H1 (cell line): ENCODE measurements around the gene ALOX5. TPM values are rescaled to one million over a fixed set of nuclear protein-coding genes. Genes with fewer than 3 reads are reported as not detected.

Experiments
- CTCF ChIA-PET: fragments of 300-600 bp; sonication (Branson Sonifier 250); formaldehyde crosslinking; loops from one replicate; lab custom pipeline; 2021; ENCODE audit not compliant: partially characterized antibody; lab: Charles Lee
- POLR2A ChIA-PET: fragments of 300-600 bp; sonication (Branson Sonifier 250); formaldehyde crosslinking; loops from one replicate; lab custom pipeline; 2021; ENCODE audit warnings: inconsistent platforms; ENCODE audit not compliant: partially characterized antibody; lab: Charles Lee
- DNase-seq, 2 experiments: peaks; one replicate each; pipeline versions ENCODE4 v3.0.0 to v3.0.0-alpha.2; 2010 to 2022; ENCODE audit warnings: low spot score in 2 of 2, low read depth in 1 of 2, mixed read lengths in 1 of 2
- FAIRE-seq: peaks from 2 replicates; lab custom pipeline; 2011; peaks lifted over from hg19 to GRCh38; lab: Jason Lieb, UNC
- H2AFZ ChIP-seq: 2 replicates; pipeline ENCODE4 v1.8.1; 2012; ENCODE audit warnings: low read length, inconsistent platforms
- H2AK5ac ChIP-seq: 2 replicates; pipeline ENCODE4 v1.6.1; 2013; ENCODE audit warnings: low read depth, low read length
- H2BK120ac ChIP-seq: replicated peaks from 2 replicates; pipeline ENCODE3; 2013; ENCODE audit warnings: low read depth, low read length, inconsistent platforms
- H2BK12ac ChIP-seq: 2 replicates; pipeline ENCODE4 v1.6.1; 2013; ENCODE audit warnings: low read depth, low read length
- H2BK15ac ChIP-seq: 2 replicates; pipeline ENCODE4 v1.6.1; 2013; ENCODE audit warnings: low read length
- H2BK20ac ChIP-seq: 2 replicates; pipeline ENCODE4 v1.6.1; 2013; ENCODE audit warnings: low read length
- H2BK5ac ChIP-seq: 2 replicates; pipeline ENCODE4 v1.6.1; 2013; ENCODE audit warnings: low read depth, low read length
- H3K14ac ChIP-seq: 2 replicates; pipeline ENCODE4 v1.6.1; 2013; ENCODE audit warnings: inconsistent platforms; ENCODE audit not compliant: insufficient read length
- H3K18ac ChIP-seq: 2 replicates; pipeline ENCODE4 v1.6.1; 2013; ENCODE audit warnings: low read length; ENCODE audit errors: extremely low read depth
- H3K23ac ChIP-seq: 2 replicates; pipeline ENCODE4 v1.6.1; 2013; ENCODE audit warnings: inconsistent platforms; ENCODE audit not compliant: insufficient read length
- H3K23me2 ChIP-seq: 2 replicates; pipeline ENCODE4 v1.6.1; 2013; ENCODE audit warnings: low read depth, low read length
- H3K27ac ChIP-seq: 2 replicates; pipeline ENCODE4 v1.6.1; 2011; ENCODE audit warnings: low read depth, low read length, inconsistent platforms
- H3K27me3 ChIP-seq, 4 experiments: replicated peaks in 1 of 4; 1 replicate in 1 of 4; 2 replicates in 3 of 4; pipeline versions ENCODE4 v1.6.1 to v1.8.1; 2011 to 2013; ENCODE audit warnings: low read length in 3 of 4, mild to moderate bottlenecking in 3 of 4, inconsistent platforms in 2 of 4, mixed read lengths in 2 of 4, moderate library complexity in 1 of 4; ENCODE audit not compliant: control insufficient read depth in 3 of 4, insufficient read depth in 3 of 4; ENCODE audit errors: extremely low read depth in 1 of 4
- H3K36me3 ChIP-seq, 4 experiments: 2 replicates each; pipeline versions ENCODE4 v1.6.1 to v1.8.1; 2011 to 2013; ENCODE audit warnings: mild to moderate bottlenecking in 4 of 4, low read length in 3 of 4, moderate library complexity in 2 of 4, control low read depth in 1 of 4, inconsistent platforms in 1 of 4; ENCODE audit not compliant: insufficient read depth in 4 of 4, control insufficient read depth in 2 of 4
- H3K4ac ChIP-seq: replicated peaks from 2 replicates; pipeline ENCODE3; 2013; ENCODE audit warnings: low read length, low read depth, mixed read lengths, inconsistent platforms; ENCODE audit not compliant: insufficient read length
- H3K4me1 ChIP-seq, 4 experiments: replicated peaks in 1 of 4; 1 replicate in 1 of 4; 2 replicates in 3 of 4; pipeline versions ENCODE4 v1.6.1 to v1.8.1; 2011 to 2013; ENCODE audit warnings: low read length in 3 of 4, inconsistent platforms in 2 of 4, mixed read lengths in 1 of 4; ENCODE audit not compliant: insufficient read depth in 4 of 4, control insufficient read depth in 3 of 4
- H3K4me2 ChIP-seq, 2 experiments: 2 replicates each; pipeline versions ENCODE4 v1.6.1 to v1.8.1; 2011 to 2013; ENCODE audit warnings: low read depth in 2 of 2, low read length in 2 of 2, control low read depth in 1 of 2, inconsistent platforms in 1 of 2, mild to moderate bottlenecking in 1 of 2; ENCODE audit not compliant: insufficient read depth in 1 of 2
- H3K4me3 ChIP-seq, 4 experiments: fragments of 200-600, 300-600 bp in 1 of 4; sonication (generic), shearing (Covaris generic), sonication (Bioruptor Twin) in 1 of 4; 2 replicates each; pipeline versions ENCODE4 v1.5.1 to v1.8.1; 2011 to 2016; ENCODE audit warnings: low read length in 4 of 4, low read depth in 3 of 4, control low read depth in 2 of 4, inconsistent platforms in 2 of 4, mild to moderate bottlenecking in 2 of 4, mixed read lengths in 1 of 4, moderate library complexity in 1 of 4; ENCODE audit not compliant: insufficient read depth in 2 of 4; ENCODE audit errors: extremely low read depth in 1 of 4
- H3K56ac ChIP-seq: replicated peaks from 2 replicates; pipeline ENCODE3; 2013; ENCODE audit warnings: low read depth, mild to moderate bottlenecking, mixed read lengths, low read length, inconsistent platforms; ENCODE audit not compliant: insufficient read length
- H3K79me1 ChIP-seq: 2 replicates; pipeline ENCODE4 v1.6.1; 2013; ENCODE audit warnings: low read depth, low read length, control low read depth
- H3K79me2 ChIP-seq, 2 experiments: 2 replicates each; pipeline versions ENCODE4 v1.6.1 to v1.8.1; 2012 to 2013; ENCODE audit warnings: low read length in 2 of 2, mild to moderate bottlenecking in 2 of 2, inconsistent platforms in 1 of 2; ENCODE audit not compliant: insufficient read depth in 2 of 2, control insufficient read depth in 1 of 2
- H3K9ac ChIP-seq, 4 experiments: replicated peaks in 1 of 4; 1 replicate in 1 of 4; 2 replicates in 3 of 4; pipeline versions ENCODE4 v1.6.1 to v1.8.1; 2011 to 2013; ENCODE audit warnings: low read depth in 3 of 4, low read length in 3 of 4, control low read depth in 2 of 4, mild to moderate bottlenecking in 2 of 4, moderate library complexity in 2 of 4, inconsistent platforms in 1 of 4; ENCODE audit errors: extremely low read depth in 1 of 4
- H3K9me3 ChIP-seq, 2 experiments: 2 replicates each; pipeline versions ENCODE4 v1.6.1 to v1.8.1; 2012 to 2013; ENCODE audit warnings: mild to moderate bottlenecking in 2 of 2, moderate library complexity in 2 of 2, control low read depth in 1 of 2, inconsistent platforms in 1 of 2, low read depth in 1 of 2, low read length in 1 of 2, mixed read lengths in 1 of 2; ENCODE audit not compliant: insufficient read depth in 2 of 2
- H4K20me1 ChIP-seq, 2 experiments: replicated peaks in 1 of 2; 2 replicates each; pipeline versions ENCODE3 to v1.8.1; 2011 to 2013; ENCODE audit warnings: inconsistent platforms in 2 of 2, low read length in 2 of 2, mild to moderate bottlenecking in 1 of 2; ENCODE audit not compliant: insufficient read depth in 2 of 2, control insufficient read depth in 1 of 2
- H4K5ac ChIP-seq: 2 replicates; pipeline ENCODE4 v1.6.1; 2013; ENCODE audit warnings: low read length, low read depth, mixed read lengths, inconsistent platforms; ENCODE audit not compliant: insufficient read length
- H4K8ac ChIP-seq: 2 replicates; pipeline ENCODE4 v1.8.0; 2013; ENCODE audit warnings: mild to moderate bottlenecking, moderate library complexity, low read length, inconsistent platforms; ENCODE audit not compliant: insufficient read depth; ENCODE audit errors: extremely low read depth
- H4K91ac ChIP-seq: replicated peaks from 2 replicates; pipeline ENCODE3; 2013; ENCODE audit warnings: low read length, mixed read lengths, inconsistent platforms; ENCODE audit not compliant: insufficient read length
- CEBPB ChIP-seq: IDR thresholded peaks from 2 replicates; pipeline ENCODE4 v1.6.1; 2012; ENCODE audit warnings: low read depth, low read length
- NANOG ChIP-seq: IDR thresholded peaks from 2 replicates; pipeline ENCODE4 v1.6.1; 2011; ENCODE audit warnings: low read length, low read depth, mild to moderate bottlenecking, inconsistent platforms; ENCODE audit not compliant: insufficient read depth, poor library complexity, severe bottlenecking
- RFX5 ChIP-seq: IDR thresholded peaks from 2 replicates; pipeline ENCODE4 v1.6.1; 2011; ENCODE audit warnings: low read depth, low read length, improper control_type of control experiment, borderline replicate concordance
- RNF2 ChIP-seq: fragments of 200-900, 300-1000 bp; sonication (generic); IDR thresholded peaks from 2 replicates; pipeline ENCODE4 v1.7.1; 2016; ENCODE audit warnings: borderline replicate concordance, low read depth, mild to moderate bottlenecking, antibody characterized with exemption, low read length; ENCODE audit not compliant: poor library complexity, severe bottlenecking; ENCODE audit errors: missing control alignments
- SAP30 ChIP-seq: fragments of 300-600 bp; sonication (generic); IDR thresholded peaks from 2 replicates; pipeline ENCODE4 v1.7.1; 2012; ENCODE audit warnings: low read length, moderate library complexity, mild to moderate bottlenecking, inconsistent platforms; ENCODE audit not compliant: insufficient read depth, insufficient replicate concordance
- SIN3A ChIP-seq, 2 experiments: IDR thresholded peaks in 1 of 2; conservative IDR thresholded peaks in 1 of 2; 2 replicates each; pipeline ENCODE4 v1.6.1; 2011 to 2012; ENCODE audit warnings: low read length in 2 of 2, improper control_type of control experiment in 1 of 2, low read depth in 1 of 2, mild to moderate bottlenecking in 1 of 2
- SIX5 ChIP-seq: IDR thresholded peaks from 2 replicates; pipeline ENCODE4 v1.6.1; 2011; ENCODE audit warnings: mild to moderate bottlenecking, low read depth, low read length
- TEAD4 ChIP-seq: IDR thresholded peaks from 2 replicates; pipeline ENCODE4 v1.6.1; 2012; ENCODE audit warnings: low read depth, low read length, inconsistent platforms, mixed read lengths
- WGBS, 2 experiments: shearing (Covaris generic) in 1 of 2; methylation state at CpG; one replicate each; pipeline versions ENCODE4 v1.1.6 to v1.1.7; 2013 to 2015; ENCODE audit warnings: low lambda C conversion rate in 2 of 2, mixed read lengths in 2 of 2, inconsistent platforms in 1 of 2, low coverage in 1 of 2, missing lambda C conversion rate in 1 of 2; ENCODE audit not compliant: insufficient replicate concordance in 2 of 2, insufficient coverage in 1 of 2, insufficient read length in 1 of 2; ENCODE audit errors: extremely low coverage in 1 of 2, missing lambda C conversion rate in 1 of 2; 5-methylcytosine and 5-hydroxymethylcytosine counted together
- polyA plus RNA-seq, 7 experiments: library from polyadenylated mRNA; depleted of rRNA in 3 of 7; stranded (reverse) in 5 of 7; unstranded in 2 of 7; fragments of >200 nt in 5 of 7; fragments of 200-250 nt in 2 of 7; gene quantifications; 1 replicate in 5 of 7; 2 replicates in 1 of 7; 4 replicates in 1 of 7; pipeline versions ENCODE4 v1.2.1 to v1.2.3, GENCODE V29; 2011 to 2013; ENCODE audit warnings: missing spikeins in 2 of 7, mixed read lengths in 2 of 7
- total RNA-seq: library from RNA; stranded (reverse); fragmentation: NEBNext Ultra II Directional; extraction: Animal tissue kit (Norgen Biotek cat#: 25700); gene quantifications from 2 replicates; pipeline ENCODE4 v1.2.1, GENCODE V29; 2021
- TF ChIP-seq, protein P1 (sequence below): IDR thresholded peaks from 2 replicates; pipeline ENCODE4 v1.6.1; 2011; ENCODE audit warnings: low read depth, mild to moderate bottlenecking, low read length; ENCODE audit not compliant: insufficient read depth

ALOX5 gene
- total and polyA plus RNA-seq, 2 of the 8 experiments (the other 6 are each of a cell fraction or from before 2014, with no cell fraction given): 1.6 to 3.8 TPM

DNA sequence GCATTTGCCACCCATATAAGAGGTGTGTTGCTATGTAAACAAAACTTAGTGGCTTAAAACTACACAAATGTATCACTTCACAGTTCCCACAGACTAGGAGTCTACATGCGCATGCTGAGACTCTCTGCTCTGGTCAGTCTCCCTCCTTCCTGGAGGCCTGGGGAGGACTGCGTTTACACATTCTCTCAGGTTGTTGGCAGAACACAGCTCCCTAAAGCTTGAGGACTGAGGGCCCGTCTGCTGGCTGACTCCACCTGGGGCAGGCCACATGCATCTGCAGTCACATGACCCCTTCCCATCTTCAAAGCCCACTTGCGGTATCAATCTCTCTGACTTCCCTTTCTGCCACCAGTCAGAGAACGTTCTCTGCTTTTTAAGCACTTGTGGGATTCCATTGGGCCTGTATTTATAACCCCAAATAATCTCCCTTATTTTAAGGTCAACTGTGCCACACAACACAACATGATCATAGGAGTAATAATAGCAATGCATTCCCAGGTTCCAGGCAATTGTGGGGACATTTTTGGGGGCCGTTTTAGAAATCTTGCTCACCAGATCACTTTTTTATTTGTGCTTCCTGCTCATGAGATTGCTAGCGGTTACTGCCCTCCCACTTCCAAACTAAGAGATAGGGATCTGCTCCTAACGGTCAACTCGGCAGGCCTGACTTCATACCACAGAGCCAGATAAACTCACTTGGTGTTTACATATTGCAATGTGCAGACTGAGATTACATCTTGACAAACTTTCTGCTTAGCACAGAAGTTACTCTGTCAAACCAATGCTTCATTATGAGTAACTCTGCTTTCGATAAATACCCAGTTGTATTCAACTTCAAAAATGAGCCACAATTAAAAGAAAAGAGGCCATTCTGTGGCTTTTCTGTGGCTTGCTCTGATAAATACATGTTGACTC, 96.3 kb downstream of the ALOX5 start:
- Histone ChIP-seq H2BK5ac (no peak overlapping the region), H2BK120ac (no peak overlapping the region), H2BK20ac (no peak overlapping the region), H3K4me2 (no peak overlapping the region), H2BK12ac (0 out of 2 replicates have a peak overlapping the region, but pooled peaks have one; percentile 20), H2AFZ (no peak overlapping the region), H3K79me1 (peaks cover 7% of the 10 kb centered on the region; the same call in 1 of the 2 replicates), H3K27me3 (no peaks in the 10 kb centered on the region), H3K56ac (no peak overlapping the region), H2AK5ac (no peak overlapping the region), H3K27ac (no peak overlapping the region), H3K23me2 (no peaks in the 10 kb centered on the region), H3K14ac (no peak overlapping the region), H3K4me1 (peaks cover 2 to 9% (median 6%) of the 10 kb centered on the region in 4 experiments; a peak in 6 of 7 replicates), H3K23ac (no peak overlapping the region), H3K18ac (no peak overlapping the region), H3K4me3 (no peak overlapping the region), H3K4ac (no peak overlapping the region), H4K20me1 (no peaks in the 10 kb centered on the region), H3K9me3 (no peaks in the 10 kb centered on the region), H4K5ac (no peak overlapping the region), H2BK15ac (no peak overlapping the region), H4K8ac (no peak overlapping the region), H4K91ac (no peak overlapping the region), H3K9ac (no peak overlapping the region), H3K79me2 (peaks cover 0 to 12% of the 10 kb centered on the region in 2 experiments; a peak in 1 of 4 replicates), H3K36me3 (no peaks in the 10 kb centered on the region)
- ChIA-PET CTCF (interaction anchor here (1.2 kb wide), 1 partner anchor 17 kb away, joined by 3 read pairs; no protein-coding TSS in a partner anchor), POLR2A (interaction anchor here (0.6 kb wide), 1 partner anchor 44 kb away, joined by 3 read pairs; no protein-coding TSS in a partner anchor)
- no peak for FAIRE-seq
- WGBS, 2 experiments: 79% methylated on average over 10 of the region's 10 CpGs; no CpG with 5 or more reads in 1 of the 2 experiments
- no peak for DNase-seq
- TF ChIP-seq SAP30: no peak
- no peak for TF ChIP-seq CEBPB
- no peak for TF ChIP-seq SIX5
- TF ChIP-seq TEAD4: no peak
- TF ChIP-seq RNF2: no peak
- 0 out of 4 replicates have a peak, but pooled peaks of 1 of the 2 experiments have one; percentile 23 for TF ChIP-seq SIN3A (conservative IDR thresholded peaks at IDR 0.05 in 1 of 2, IDR thresholded peaks at IDR 0.05 in 1 of 2; ENCODE audit: low read depth in 1 of 2, low read length in 2 of 2)
- no peak for TF ChIP-seq RFX5
- TF ChIP-seq, protein P1, sequence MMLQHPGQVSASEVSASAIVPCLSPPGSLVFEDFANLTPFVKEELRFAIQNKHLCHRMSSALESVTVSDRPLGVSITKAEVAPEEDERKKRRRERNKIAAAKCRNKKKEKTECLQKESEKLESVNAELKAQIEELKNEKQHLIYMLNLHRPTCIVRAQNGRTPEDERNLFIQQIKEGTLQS: peak; percentile 47; the same call in 1 of the 2 replicates
- no peak for TF ChIP-seq NANOG
